ENCODE measurements around the gene DGKA. TPM values are rescaled to one million over a fixed set of nuclear protein-coding genes. Genes with fewer than 3 reads are reported as not detected.

DGKA gene
- total and polyA plus RNA-seq, 2 of the 13 experiments (the other 11 are each of a cell fraction or from before 2014, with no cell fraction given) = 2.4 to 5.4 TPM

DNA sequence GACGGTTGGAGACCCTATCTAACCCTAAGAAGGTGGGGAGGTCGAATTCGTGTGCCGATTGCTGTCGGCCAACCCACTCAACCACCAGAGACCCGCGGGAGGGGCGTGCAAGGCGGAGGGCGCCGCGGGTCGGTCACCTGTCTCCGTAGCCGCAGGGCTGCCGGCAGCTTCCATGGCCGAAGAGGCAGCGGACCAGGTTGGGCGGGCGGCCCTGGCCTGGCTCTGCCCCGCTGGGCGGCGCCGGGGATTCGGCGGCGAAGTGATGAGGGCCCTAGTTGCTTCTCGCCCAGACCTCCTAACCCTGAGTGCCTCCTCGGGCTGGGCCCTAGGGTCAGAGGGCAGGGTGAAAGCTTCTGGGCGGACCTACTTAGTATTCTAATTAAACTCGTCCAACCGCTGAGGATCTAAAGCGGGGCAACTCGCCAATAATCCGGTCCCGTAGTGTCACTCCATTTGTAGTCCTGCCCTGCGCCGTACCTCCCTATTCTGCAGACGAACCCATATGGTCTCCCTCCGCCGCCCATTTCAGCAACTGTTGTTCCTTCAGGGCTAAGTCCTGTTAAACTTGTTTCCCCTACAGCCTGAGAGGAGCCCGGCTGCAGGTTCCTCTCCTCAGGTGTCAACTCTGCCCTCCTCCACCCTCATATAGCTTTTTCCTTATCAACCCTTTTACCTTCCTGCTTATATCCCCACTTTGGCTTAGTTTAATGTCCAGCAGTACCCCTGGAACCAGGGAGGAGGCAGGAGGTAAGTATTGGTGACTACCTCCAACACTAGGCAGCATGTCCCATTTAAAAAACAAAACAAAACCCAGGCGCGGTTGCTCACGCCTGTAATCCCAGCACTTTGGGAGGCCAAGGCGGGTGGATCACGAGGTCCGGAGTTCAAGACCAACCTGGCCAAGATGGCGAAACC, 3.1 kb upstream of the DGKA start, which contains the start of gene PYM1 (continued):
- peak; percentile 66; the same call in 1 of the 2 replicates for TF ChIP-seq ZNF431 (CRISPR knock-in tag; IDR thresholded peaks at IDR 0.05; ENCODE audit: borderline replicate concordance, low read depth)
- peak; percentile 23; the same call in 1 of the 2 replicates for TF ChIP-seq ZIK1 (CRISPR knock-in tag; IDR thresholded peaks at IDR 0.05; ENCODE audit: borderline replicate concordance, low read depth)
- peak; percentile 85 for TF ChIP-seq ZNF274 (CRISPR knock-in tag; IDR thresholded peaks at IDR 0.05)
- peak; percentile 14; the same call in 1 of the 2 replicates for TF ChIP-seq FOSL2 (CRISPR knock-in tag; IDR thresholded peaks at IDR 0.05)
- TF ChIP-seq UBTF (CRISPR knock-in tag; IDR thresholded peaks at IDR 0.05) = peak; percentile 94
- peak; percentile 83 for TF ChIP-seq ZFY (CRISPR knock-in tag; IDR thresholded peaks at IDR 0.05)
- peak; percentile 84 for TF ChIP-seq NR2F6 (IDR thresholded peaks at IDR 0.05)
- TF ChIP-seq NR2F6 (CRISPR knock-in tag; IDR thresholded peaks at IDR 0.05) = peak; percentile 89
- TF ChIP-seq ZNF253 (CRISPR knock-in tag; IDR thresholded peaks at IDR 0.05; ENCODE audit: borderline replicate concordance) = peak; percentile 53; the same call in 1 of the 2 replicates
- no peak for TF ChIP-seq KAT2B (IDR thresholded peaks at IDR 0.05; ENCODE audit: borderline replicate concordance, low read depth, low read length)
- TF ChIP-seq, protein P1, sequence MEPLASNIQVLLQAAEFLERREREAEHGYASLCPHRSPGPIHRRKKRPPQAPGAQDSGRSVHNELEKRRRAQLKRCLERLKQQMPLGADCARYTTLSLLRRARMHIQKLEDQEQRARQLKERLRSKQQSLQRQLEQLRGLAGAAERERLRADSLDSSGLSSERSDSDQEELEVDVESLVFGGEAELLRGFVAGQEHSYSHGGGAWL (CRISPR knock-in tag; IDR thresholded peaks at IDR 0.05) = peak; percentile 41; the same call in 1 of the 2 replicates
- TF ChIP-seq CREB1 (IDR thresholded peaks at IDR 0.05) = no peak
- peak; percentile 49; the same call in 1 of the 2 replicates for TF ChIP-seq CREB1 (CRISPR knock-in tag; IDR thresholded peaks at IDR 0.05)
- 0 out of 2 replicates have a peak, but pooled peaks have one; percentile 13 for TF ChIP-seq RAD21 (CRISPR knock-in tag; IDR thresholded peaks at IDR 0.05)
- TF ChIP-seq ZNF619 (CRISPR knock-in tag; IDR thresholded peaks at IDR 0.05) = peak; percentile 51; the same call in 1 of the 2 replicates
- peak; percentile 19 for TF ChIP-seq MED8 (CRISPR knock-in tag; IDR thresholded peaks at IDR 0.05; ENCODE audit: insufficient replicate concordance)
- TF ChIP-seq ZNF678 (CRISPR knock-in tag; IDR thresholded peaks at IDR 0.05) = peak; percentile 64; the same call in 1 of the 2 replicates
- TF ChIP-seq ZNF569 (CRISPR knock-in tag; IDR thresholded peaks at IDR 0.05; ENCODE audit: borderline replicate concordance) = 0 out of 2 replicates have a peak, but pooled peaks have one; percentile 79
- TF ChIP-seq HNRNPLL (IDR thresholded peaks at IDR 0.05; ENCODE audit: low read depth, low read length, poor library complexity, severe bottlenecking) = peak; percentile 69
- TF ChIP-seq ZNF354B (CRISPR knock-in tag; IDR thresholded peaks at IDR 0.05) = no peak
- TF ChIP-seq, protein P2, sequence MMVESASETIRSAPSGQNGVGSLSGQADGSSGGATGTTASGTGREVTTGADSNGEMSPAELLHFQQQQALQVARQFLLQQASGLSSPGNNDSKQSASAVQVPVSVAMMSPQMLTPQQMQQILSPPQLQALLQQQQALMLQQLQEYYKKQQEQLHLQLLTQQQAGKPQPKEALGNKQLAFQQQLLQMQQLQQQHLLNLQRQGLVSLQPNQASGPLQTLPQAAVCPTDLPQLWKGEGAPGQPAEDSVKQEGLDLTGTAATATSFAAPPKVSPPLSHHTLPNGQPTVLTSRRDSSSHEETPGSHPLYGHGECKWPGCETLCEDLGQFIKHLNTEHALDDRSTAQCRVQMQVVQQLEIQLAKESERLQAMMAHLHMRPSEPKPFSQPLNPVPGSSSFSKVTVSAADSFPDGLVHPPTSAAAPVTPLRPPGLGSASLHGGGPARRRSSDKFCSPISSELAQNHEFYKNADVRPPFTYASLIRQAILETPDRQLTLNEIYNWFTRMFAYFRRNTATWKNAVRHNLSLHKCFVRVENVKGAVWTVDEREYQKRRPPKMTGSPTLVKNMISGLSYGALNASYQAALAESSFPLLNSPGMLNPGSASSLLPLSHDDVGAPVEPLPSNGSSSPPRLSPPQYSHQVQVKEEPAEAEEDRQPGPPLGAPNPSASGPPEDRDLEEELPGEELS (CRISPR knock-in tag; IDR thresholded peaks at IDR 0.05) = peak; percentile 30; the same call in 1 of the 2 replicates
- TF ChIP-seq, protein P3, sequence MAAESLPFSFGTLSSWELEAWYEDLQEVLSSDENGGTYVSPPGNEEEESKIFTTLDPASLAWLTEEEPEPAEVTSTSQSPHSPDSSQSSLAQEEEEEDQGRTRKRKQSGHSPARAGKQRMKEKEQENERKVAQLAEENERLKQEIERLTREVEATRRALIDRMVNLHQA (CRISPR knock-in tag; IDR thresholded peaks at IDR 0.05) = no peak
- no peak for TF ChIP-seq ETV6 (CRISPR knock-in tag; conservative IDR thresholded peaks at IDR 0.05)
